HG03558 (cell line): ENCODE results near the gene CCDC27.

Experiments
- ATAC-seq: cut with Tn5 transposase; IDR thresholded peaks from one replicate; pipeline ENCODE4 v1.9.1; 2021; ENCODE audit warnings: moderate number of reproducible peaks; ENCODE audit not compliant: unreplicated experiment; ENCODE audit errors: extremely low read depth

CCDC27 gene

GRCh38 chr1:3773572-3774275 is 21.5 kb downstream of the CCDC27 start:
- no peak for ATAC-seq

GRCh38 chr1:3774276-3774945 is 22.2 kb downstream of the CCDC27 start:
- no peak for ATAC-seq

- no peak for ATAC-seq
Measured at GRCh38 chr1:3774946-3775489, 22.8 kb downstream of the CCDC27 start.

GRCh38 chr1:3775490-3776230 is 23.4 kb downstream of the CCDC27 start:
- no peak for ATAC-seq

GRCh38 chr1:3776231-3776961 is 24.1 kb downstream of the CCDC27 start:
- ATAC-seq = no peak

- no peak for ATAC-seq
Measured at GRCh38 chr1:3777078-3777547, 24.9 kb downstream of the CCDC27 start.

- no peak for ATAC-seq
Measured at GRCh38 chr1:3777647-3778589, 25.7 kb downstream of the CCDC27 start.

GRCh38 chr1:3778590-3779264 is 26.5 kb downstream of the CCDC27 start:
- no peak for ATAC-seq

GRCh38 chr1:3779265-3779911 is 27.1 kb downstream of the CCDC27 start:
- ATAC-seq = no peak

GRCh38 chr1:3779912-3780416 is 27.7 kb downstream of the CCDC27 start:
- no peak for ATAC-seq

GRCh38 chr1:3780901-3781300 is 28.7 kb downstream of the CCDC27 start:
- no peak for ATAC-seq

GRCh38 chr1:3783651-3784474 is 31.6 kb downstream of the CCDC27 start:
- no peak for ATAC-seq

GRCh38 chr1:3785045-3785444 is 32.8 kb downstream of the CCDC27 start:
- no peak for ATAC-seq

GRCh38 chr1:3785456-3786157 is 33.4 kb downstream of the CCDC27 start:
- no peak for ATAC-seq

GRCh38 chr1:3786468-3787348 is 34.5 kb downstream of the CCDC27 start:
- no peak for ATAC-seq

GRCh38 chr1:3787349-3787715 is 35.1 kb downstream of the CCDC27 start:
- no peak for ATAC-seq
